AG09319 (cell line): ENCODE results near the gene MOAP1.
A peak's percentile ranks its signal among the peaks of the same experiment; 100 is the strongest.
"Not testable (repeated sequence)": the region's sequence is repeated elsewhere in the genome, so short reads cannot be mapped to it uniquely, and the experiment has no call there.

Experiments used
- DNase-seq: peaks from one replicate; pipeline ENCODE4 v3.0.0-alpha.2; 2010; ENCODE audit warnings: low read depth; ENCODE audit errors: extremely low read depth
- TF ChIP-seq, protein P1 (sequence below): IDR thresholded peaks from 2 replicates; pipeline ENCODE4 v1.5.1; 2011; ENCODE audit warnings: low read depth, mild to moderate bottlenecking, inconsistent platforms, low read length, moderate library complexity

MOAP1 gene

DNA sequence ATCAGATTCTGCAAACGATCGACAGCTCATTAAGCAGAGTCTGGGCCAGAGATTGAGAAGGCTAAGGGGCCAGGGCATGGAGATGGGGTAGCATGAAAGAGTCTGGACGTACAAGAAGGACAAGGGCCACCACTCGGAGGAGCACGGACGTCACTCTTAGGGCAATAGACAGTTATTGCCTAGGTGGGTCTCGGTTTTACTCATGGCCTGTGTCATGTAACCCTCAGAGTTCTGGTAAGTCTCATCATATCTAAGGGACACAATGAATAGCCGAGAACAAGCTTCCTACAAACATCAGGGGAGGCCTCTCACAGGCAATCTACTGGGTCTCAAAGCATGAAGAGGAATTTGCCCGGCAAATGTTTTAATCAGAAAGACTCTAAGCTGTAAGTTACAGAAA is 38.6 kb downstream of the MOAP1 start:
- TF ChIP-seq, protein P1, sequence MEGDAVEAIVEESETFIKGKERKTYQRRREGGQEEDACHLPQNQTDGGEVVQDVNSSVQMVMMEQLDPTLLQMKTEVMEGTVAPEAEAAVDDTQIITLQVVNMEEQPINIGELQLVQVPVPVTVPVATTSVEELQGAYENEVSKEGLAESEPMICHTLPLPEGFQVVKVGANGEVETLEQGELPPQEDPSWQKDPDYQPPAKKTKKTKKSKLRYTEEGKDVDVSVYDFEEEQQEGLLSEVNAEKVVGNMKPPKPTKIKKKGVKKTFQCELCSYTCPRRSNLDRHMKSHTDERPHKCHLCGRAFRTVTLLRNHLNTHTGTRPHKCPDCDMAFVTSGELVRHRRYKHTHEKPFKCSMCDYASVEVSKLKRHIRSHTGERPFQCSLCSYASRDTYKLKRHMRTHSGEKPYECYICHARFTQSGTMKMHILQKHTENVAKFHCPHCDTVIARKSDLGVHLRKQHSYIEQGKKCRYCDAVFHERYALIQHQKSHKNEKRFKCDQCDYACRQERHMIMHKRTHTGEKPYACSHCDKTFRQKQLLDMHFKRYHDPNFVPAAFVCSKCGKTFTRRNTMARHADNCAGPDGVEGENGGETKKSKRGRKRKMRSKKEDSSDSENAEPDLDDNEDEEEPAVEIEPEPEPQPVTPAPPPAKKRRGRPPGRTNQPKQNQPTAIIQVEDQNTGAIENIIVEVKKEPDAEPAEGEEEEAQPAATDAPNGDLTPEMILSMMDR: no peak
- no peak for DNase-seq

DNA sequence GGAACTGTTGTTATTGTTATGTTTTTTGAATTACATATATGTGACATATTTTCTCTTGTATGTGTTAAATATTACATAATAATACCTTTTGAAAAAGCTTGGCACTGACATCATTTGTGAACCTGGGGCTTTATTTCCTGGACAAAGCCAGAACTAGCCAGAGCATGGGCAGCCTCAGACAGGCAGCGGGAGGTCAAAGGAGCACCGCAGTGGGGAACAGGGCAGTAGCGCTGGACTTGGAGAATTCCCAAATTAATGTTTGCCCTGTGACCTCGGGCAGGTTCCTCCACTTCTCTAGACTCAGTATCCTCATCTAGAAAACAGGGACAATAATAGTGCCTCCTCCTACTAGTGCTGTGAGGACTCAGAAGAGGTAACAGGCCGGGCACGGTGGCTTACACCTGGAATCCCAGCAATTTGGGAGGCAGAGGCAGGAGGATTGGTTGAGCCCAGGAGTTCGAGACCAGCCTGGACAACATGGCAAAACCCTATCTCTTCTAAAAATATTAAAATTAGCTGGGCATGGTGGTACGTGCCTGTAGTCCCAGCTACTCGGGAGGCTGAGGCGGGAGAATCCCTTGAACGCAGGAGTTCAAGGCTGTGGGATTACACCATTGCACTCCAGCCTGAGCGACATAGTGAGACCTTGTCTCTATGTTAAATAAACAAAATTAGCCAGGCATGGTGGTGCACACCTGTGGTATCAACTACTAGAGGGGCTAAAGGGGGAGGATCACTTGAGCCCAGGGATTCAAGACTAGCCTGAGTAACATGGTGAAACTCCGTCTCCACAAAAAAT is 41.6 kb downstream of the MOAP1 start:
- DNase-seq: no peak
- TF ChIP-seq, protein P1: no peak

DNA sequence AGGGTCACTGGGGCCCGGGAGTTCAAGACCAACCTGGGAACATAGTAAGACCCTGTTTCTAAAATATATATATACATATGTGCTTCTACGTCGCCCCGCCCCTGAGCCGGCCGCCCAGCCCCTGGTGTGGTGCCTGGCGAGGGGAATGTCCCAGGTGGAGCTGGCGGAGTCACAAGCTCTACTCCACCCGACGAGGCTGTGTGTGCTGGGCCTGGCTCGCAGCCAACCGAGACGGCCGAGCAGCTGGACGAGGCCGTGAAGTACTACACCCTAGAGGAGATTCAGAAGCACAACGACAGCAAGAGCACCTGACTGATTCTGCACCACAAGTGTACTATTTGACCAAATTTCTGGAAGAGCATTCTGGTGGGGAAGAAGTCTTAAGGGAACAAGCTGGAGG is 46.8 kb downstream of the MOAP1 start:
- TF ChIP-seq, protein P1: no peak
- DNase-seq: no peak

DNA sequence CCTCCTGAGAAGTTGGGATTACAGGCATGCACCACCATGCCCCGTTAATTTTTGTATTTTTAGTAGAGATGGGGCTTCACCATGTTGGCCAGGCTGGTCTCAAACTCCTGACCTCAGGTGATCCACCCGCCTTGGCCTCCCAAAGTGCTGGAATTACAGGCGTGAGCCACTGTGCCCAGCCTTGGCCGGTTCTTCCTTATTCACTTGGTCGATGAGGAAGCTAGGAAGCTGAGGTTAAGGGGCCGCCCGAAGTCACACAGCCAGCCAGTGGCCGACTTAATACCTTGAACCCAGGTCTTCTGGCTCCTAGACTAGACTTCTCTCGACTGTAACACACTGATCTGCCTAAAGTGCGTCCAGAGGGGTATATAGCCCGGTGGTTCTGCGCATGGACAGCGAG is 48.2 kb downstream of the MOAP1 start:
- not testable (repeated sequence) for DNase-seq

DNA sequence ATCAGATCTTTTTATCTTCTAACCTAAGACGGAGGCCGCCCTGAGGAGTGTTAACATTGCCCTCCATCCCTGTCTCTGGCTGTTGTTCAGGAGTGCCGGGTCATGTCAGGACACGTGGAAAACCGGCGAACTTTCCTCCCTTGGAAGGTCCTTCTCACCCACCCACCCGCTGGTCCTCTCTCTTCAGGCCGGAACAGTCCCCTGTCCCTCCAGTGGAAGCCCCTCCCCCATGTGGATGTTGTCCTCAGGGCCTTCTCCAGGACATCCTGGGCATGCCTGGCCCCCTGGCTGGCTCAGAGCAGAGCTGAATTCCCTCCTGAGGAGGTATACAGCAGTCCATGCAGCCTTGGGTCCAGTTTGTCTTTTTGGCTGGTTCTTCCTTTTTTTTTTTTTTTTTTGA is 48.7 kb downstream of the MOAP1 start:
- no peak for DNase-seq
- TF ChIP-seq, protein P1: no peak

DNA sequence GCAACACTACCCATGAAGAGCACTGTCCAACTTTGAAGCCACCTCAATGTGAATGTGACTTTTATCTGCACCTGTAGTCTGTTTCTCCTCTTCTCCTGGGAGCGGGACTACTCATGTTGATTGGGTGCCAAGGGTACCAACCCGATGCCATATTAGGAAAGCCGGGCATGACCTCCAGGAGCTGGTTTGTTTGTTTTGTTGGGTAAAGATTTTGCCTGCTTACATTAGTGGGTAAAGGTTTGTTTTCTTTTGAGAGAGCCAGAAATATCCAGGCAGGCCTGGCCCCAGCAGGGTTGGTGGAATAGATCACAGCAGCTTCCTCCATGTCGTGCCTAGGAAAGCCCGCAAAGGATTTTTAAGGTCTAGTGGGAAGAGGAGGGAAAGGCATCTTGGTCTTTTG is 49.3 kb downstream of the MOAP1 start:
- TF ChIP-seq, protein P1: no peak

DNA sequence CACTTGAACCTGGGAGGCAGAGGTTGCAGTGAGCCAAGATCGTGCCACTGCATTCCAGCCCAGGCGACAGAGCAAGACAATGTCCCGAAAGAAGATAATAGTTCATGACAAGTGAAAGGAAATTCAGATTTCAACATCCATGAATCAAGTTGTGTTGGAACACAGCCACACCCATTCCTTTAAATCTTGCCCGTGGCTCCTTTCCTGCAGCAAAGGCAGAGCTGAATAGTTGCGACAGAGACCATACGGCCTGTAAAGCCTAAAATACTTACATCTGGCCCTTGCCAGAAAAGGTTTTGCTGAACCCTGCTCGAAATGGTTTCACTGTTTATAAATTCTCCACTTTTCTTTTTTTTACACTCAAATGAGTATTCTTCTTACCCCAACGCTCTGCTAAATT is 51.2 kb downstream of the MOAP1 start:
- DNase-seq: peak; percentile 89
- TF ChIP-seq, protein P1: no peak

More for the DNA sequence above, 49.3 kb downstream of the MOAP1 start:
- DNase-seq: no peak
